SIG-M5 (cell line): ENCODE measurements around the gene HFM1.
"Not testable (repeated sequence)": the region's sequence is repeated elsewhere in the genome, so short reads cannot be mapped to it uniquely, and the experiment has no call there.

ENCODE experiments used
- DNase-seq: peaks from one replicate; lab custom pipeline; 2025; lab: John Stamatoyannopoulos, UW

Gene HFM1

GRCh38 chr1:91374086-91374485, 30.6 kb downstream of the HFM1 start:
- DNase-seq: no peak

DNA sequence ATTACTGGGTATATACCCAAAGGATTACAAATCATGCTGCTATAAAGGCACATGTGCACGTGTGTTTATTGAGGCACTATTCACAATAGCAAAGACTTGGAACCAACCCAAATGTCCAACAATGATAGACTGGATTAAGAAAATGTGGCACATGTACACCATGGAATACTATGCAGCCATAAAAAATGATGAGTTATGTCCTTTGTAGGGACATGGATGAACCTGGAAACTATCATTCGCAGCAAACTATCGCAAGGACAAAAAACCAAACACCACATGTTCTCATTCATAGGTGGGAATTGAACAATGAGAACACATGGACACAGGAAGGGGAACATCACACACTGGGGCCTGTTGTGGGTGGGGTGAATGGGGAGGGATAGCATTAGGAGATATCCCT, 32.4 kb downstream of the HFM1 start:
- not testable (repeated sequence) for DNase-seq

GRCh38 chr1:91349524-91349923, 55.1 kb downstream of the HFM1 start:
- no peak for DNase-seq

- DNase-seq: no peak
These were observed 57.8 kb downstream of the HFM1 start for GRCh38 chr1:91346824-91347223.

DNA sequence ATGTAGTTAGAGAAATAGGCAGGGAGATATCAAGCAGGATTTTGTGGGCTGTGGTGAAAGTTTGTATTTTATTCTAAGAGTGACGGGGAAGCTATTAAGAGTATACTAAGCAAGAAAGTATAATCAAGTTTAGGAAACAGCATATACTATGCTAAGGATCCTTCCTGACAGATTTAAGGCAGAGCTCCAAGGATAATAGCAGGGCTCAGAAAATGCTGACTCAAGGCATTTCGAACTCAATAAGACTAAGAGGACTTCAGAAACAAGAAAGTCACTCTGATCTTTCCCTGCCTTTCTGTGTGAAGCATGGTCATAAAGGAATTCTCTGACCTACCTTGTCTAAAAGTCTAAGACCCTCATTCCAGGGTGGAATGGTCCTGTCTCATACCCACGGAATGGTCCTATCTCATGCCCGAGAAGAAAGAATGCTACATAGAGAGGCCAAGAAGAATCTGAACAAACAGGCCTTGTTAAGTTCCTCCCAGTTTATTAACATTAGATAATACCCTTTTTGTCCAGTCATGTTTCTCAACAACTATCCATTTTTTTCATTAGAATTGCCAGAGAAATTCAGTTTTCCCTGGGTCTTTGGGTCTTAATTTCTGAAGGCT, 59.1 kb downstream of the HFM1 start:
- no peak for DNase-seq

DNA sequence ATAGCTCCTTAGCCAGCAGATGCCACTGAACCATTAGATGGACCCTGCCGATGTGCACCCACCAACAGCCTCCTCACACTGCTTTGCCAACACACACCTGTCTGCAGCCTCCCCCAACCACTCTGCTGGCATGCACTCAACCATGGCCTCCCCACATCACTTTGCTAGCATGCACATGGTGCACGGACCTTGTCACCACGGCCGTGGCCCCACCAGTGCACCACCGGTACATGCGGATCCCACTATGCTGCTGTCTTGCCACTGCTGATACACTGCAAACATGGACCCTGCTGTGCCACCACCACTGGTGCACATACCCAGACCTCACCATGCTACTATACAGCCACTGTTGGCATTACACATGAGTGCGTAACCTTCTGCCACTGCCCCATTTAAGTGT, 66.1 kb downstream of the HFM1 start:
- DNase-seq: no peak

- DNase-seq: no peak
These were observed 69.0 kb downstream of the HFM1 start for GRCh38 chr1:91335603-91336002.

- no peak for DNase-seq
These were observed 69.8 kb downstream of the HFM1 start for GRCh38 chr1:91334856-91335255.

DNA sequence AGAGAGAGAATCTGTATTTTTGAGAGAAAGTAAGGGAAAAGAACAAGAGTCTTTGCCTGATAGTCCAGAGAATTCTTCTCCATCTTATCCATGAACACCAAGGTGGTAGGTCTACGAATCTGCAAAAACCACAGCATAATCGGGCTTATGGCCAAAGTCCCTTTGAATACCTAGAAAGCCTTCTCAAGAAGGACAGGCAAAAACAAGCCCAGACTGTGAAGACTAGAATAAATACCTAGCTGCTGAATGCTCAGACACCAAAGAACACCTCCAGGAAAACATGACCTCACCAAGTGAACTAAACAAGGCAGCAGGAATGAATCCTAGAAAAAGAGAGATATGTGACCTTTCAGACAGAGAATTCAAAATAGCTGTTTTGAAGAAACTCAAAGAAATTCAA, 79.2 kb downstream of the HFM1 start:
- DNase-seq: no peak

- DNase-seq: no peak
These were observed 90.0 kb downstream of the HFM1 start for GRCh38 chr1:91314643-91315042.

GRCh38 chr1:91311672-91312071, 93.0 kb downstream of the HFM1 start:
- DNase-seq: no peak

- DNase-seq: no peak
These were observed 96.1 kb downstream of the HFM1 start for GRCh38 chr1:91308544-91308943.

DNA sequence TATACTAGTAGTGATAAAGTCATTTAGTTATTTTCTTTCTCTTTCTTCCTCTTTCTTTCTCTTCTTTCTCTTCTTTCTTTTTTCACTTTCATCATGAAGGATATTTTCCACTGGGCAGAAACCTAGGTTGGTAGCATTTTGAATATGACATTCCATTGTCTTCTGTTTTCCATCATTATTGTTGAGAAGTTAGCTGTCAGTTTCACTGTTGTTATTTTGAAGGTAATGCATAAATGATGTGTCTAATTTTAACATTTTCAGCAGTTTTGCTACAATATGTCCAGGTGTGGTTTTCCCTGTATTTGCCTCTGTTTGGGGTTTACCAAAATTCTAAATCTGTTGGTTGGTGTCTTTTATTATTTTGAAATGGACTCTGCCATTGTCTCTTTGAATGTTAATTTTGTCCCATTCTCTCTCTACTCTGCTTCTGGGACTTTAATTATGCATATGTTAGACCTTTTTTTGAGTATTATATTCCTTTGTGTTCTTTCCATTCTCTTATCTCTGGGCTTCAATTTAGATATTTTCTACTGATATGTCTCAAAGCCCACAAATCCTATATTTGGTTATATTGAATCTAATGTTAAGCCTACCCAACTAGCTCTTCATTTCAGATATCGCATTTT, 96.7 kb downstream of the HFM1 start:
- no peak for DNase-seq

GRCh38 chr1:91303165-91303564, 101.5 kb downstream of the HFM1 start:
- no peak for DNase-seq

- DNase-seq: not testable (repeated sequence)
These were observed 115.6 kb downstream of the HFM1 start for GRCh38 chr1:91288843-91289553.

- not testable (repeated sequence) for DNase-seq
These were observed 117.7 kb downstream of the HFM1 start for GRCh38 chr1:91286962-91287317.

DNA sequence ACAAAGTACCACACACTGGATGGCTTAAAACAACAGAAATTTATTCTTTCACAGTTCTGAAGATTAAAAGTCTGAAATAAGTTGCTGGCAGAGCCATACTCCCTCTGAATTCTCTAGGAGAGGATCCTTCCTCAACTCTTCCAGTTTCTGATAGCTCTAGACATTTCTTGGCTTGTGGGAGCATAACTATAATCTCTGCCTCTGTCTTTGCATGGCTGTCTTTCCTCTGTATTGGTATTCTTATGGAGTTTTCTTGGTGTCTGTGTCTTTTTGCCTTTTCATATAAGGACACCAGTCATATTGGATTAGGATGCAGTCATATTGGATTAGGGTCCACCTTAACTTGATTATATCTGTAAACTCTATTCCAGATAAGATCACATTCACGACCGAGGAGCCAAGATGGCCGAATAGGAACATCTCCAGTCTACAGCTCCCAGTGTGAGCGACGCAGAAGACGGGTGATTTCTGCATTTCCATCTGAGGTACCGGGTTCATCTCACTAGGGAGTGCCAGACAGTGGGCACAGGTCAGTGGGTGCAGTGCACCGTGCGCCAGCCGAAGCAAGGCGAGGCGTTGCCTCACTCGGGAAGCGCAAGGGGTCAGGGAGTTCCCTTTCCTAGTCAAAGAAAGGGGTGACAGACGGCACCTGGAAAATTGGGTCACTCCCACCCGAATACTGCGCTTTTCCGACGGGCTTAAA, 118.2 kb downstream of the HFM1 start:
- not testable (repeated sequence) for DNase-seq

DNA sequence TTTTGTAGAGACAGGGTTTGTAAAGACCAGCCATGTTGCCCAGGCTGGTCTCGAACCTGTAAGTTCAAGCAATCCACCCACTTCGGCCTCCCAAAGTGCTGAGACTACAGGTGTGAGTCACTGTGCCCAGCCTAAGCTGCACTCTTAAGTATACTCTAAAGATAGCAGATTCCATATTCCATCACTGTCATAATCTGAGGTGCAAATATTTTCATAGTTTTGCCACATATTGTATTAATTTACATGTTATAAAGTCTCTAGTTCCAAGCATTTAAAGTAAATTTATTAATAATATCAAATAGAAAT, 121.3 kb downstream of the HFM1 start:
- no peak for DNase-seq

GRCh38 chr1:91282695-91283420, 121.8 kb downstream of the HFM1 start:
- no peak for DNase-seq

- no peak for DNase-seq
These were observed 122.9 kb downstream of the HFM1 start for GRCh38 chr1:91281782-91282181.

DNA sequence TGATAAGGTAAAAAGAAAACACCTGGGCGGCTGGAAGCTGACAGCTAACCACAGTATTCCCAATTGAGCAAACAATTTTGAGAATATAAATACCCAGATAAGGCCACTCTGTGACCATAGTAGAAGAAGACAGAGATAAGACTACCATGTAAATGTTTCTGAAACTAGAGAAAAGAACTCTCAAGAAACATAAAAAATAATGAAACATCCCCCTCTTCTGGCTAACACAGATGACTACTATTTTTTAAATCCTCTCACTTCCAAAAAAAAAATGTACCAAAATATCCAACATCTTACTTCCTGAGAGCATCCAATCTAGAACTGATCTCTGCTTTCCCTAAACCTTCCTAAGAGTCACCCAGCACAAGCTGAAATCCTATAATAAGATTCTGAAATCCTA, 125.9 kb downstream of the HFM1 start:
- DNase-seq: no peak

DNA sequence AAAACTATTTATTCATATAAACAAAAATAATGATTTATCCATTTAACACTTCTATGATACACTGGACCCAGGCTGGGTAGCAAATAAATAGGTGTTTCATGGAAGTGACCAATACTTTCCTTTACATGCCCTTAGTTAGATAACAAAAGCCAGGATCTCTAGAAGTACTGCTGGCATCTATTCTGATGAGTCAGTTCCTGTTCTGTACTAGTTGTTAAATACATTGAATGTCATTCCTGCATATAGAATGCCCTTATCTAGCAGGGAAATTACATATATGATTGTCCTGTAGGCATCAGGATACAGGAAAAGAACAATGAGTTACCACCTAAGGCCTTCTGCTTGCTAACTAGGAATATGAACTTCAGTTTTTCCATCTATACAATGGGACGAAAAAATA, 130.8 kb downstream of the HFM1 start:
- DNase-seq: no peak

DNA sequence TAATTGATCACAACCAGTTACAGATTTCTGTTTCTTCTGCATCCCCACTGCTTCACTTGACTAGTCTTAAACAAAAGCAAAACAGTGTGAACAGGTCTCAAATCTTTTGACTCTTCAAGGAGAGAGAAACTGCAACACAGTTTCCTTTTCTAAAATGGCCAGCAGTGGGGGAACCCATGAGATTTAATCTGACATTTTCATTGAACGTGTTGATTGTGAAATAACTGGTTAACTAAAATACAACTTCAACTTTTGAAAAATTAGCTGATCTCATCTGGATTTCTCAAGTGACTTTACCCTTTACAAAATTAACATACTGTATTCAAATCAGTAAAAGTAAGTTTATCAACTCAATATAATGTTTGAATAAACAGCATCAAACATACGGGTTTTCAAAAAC, 143.0 kb downstream of the HFM1 start:
- no peak for DNase-seq
